Breast epithelium (tissue), 3 donors: ENCODE measurements around the gene HOXA5.
A peak's percentile ranks its signal among the peaks of the same experiment; 100 is the strongest.

ENCODE experiments used
- POLR2A ChIP-seq: fragments of 450-650 bp; IDR thresholded peaks from one replicate; pipeline ENCODE4 v1.6.1; 2016; ENCODE audit warnings: antibody characterized with exemption, mild to moderate bottlenecking, moderate library complexity
- POLR2AphosphoS5 ChIP-seq, 3 donors: sonication (generic); formaldehyde crosslinking; IDR thresholded peaks; one replicate each; pipeline ENCODE4 v1.6.1; 2017; ENCODE audit warnings: antibody characterized with exemption in 3 of 3
- TF ChIP-seq, protein P1 (sequence below), 3 donors: fragments of 450-650 bp; IDR thresholded peaks; one replicate each; pipeline ENCODE4 v1.5.1; 2016 to 2017; ENCODE audit warnings: antibody characterized with exemption in 3 of 3, mild to moderate bottlenecking in 3 of 3, moderate library complexity in 3 of 3

DNA sequence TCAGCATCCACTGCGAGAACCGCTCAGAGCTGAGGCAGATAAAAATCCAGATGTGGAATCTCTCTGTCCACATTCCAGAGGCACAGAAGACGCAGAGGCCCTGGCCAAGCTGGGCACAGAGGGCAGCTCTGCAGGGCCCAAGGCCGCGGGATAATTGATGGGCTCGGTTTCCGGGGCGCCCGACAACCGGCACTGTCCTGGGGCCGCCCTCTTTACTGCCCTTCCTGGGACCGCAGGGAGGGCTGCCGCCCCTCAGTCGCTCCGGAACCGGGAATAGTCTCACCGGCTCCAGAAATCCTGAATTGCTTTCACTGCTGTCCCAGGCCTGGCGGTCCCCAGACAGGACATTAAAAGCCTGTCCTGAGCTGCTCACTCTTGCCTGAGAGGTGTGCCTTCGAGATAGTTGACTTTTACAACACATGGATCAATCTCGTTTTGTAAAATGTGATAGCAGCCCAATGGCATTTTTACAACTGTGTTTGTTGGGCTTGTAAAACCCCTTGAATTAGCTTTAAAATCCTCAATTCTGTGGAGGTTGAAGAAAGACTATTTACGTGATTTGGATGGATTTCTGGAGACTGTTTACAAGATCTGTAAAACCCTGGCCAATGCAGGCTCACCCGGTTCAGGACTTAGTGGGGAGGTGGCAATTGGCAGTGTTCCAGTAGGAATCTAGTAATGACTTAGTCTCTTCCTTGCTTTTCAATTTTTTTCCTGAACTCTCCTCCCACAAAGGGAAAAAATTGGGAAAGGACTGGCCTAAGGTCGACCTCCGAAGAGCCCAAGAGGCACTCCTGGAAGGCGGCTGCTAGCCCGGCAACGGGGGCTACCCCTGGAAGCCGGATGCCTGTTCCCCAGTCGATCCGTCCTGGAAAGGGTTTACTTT is 5.5 kb upstream of the HOXA5 start:
- TF ChIP-seq POLR2AphosphoS5 (IDR thresholded peaks at IDR 0.05), result peak in 1 of 3 donors; percentile 20
- TF ChIP-seq, protein P1, sequence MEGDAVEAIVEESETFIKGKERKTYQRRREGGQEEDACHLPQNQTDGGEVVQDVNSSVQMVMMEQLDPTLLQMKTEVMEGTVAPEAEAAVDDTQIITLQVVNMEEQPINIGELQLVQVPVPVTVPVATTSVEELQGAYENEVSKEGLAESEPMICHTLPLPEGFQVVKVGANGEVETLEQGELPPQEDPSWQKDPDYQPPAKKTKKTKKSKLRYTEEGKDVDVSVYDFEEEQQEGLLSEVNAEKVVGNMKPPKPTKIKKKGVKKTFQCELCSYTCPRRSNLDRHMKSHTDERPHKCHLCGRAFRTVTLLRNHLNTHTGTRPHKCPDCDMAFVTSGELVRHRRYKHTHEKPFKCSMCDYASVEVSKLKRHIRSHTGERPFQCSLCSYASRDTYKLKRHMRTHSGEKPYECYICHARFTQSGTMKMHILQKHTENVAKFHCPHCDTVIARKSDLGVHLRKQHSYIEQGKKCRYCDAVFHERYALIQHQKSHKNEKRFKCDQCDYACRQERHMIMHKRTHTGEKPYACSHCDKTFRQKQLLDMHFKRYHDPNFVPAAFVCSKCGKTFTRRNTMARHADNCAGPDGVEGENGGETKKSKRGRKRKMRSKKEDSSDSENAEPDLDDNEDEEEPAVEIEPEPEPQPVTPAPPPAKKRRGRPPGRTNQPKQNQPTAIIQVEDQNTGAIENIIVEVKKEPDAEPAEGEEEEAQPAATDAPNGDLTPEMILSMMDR (IDR thresholded peaks at IDR 0.05), result no peak
- TF ChIP-seq POLR2A, result no peak
